ENCODE measurements around the gene LRIT3.

The LRIT3 gene

GRCh38 chr4:109847896-109848442 lies at the start of gene LRIT3:
Gene LRIT3, plus strand, starts transcription at chr4:109848107. Its CDS starts 95 bp downstream, at chr4:109848202.
- no peak for DNase-seq

- DNase-seq, result no peak
Measured at GRCh38 chr4:109798866-109799265, 49.0 kb upstream of the LRIT3 start.

- no peak for DNase-seq
Measured at GRCh38 chr4:109801099-109801789, 46.7 kb upstream of the LRIT3 start.

- DNase-seq, result no peak
Measured at GRCh38 chr4:109801895-109802319, 46.0 kb upstream of the LRIT3 start, which contains the start of gene CFI. Gene CFI, minus strand, starts transcription at chr4:109801999. Its CDS starts 28 bp downstream, at chr4:109801971.

- no peak for DNase-seq
Measured at GRCh38 chr4:109803924-109804571, 43.9 kb upstream of the LRIT3 start.

- no peak for DNase-seq
Measured at GRCh38 chr4:109809655-109810054, 38.3 kb upstream of the LRIT3 start.

GRCh38 chr4:109810552-109811387 lies 37.1 kb upstream of the LRIT3 start:
- no peak for DNase-seq

GRCh38 chr4:109811707-109812106 lies 36.2 kb upstream of the LRIT3 start:
- DNase-seq, result no peak

GRCh38 chr4:109815151-109816081 lies 32.5 kb upstream of the LRIT3 start, which contains the start of gene GAR1:
Gene GAR1, plus strand, starts transcription at chr4:109815762. Its CDS starts 403 bp downstream, at chr4:109816165.
- peak; percentile 81 for DNase-seq

GRCh38 chr4:109816082-109816442 lies 31.8 kb upstream of the LRIT3 start:
- DNase-seq, result peak; percentile 34

- no peak for DNase-seq
Measured at GRCh38 chr4:109816894-109817293, 31.0 kb upstream of the LRIT3 start.

- no peak for DNase-seq
Measured at GRCh38 chr4:109818268-109818667, 29.6 kb upstream of the LRIT3 start.

GRCh38 chr4:109820563-109820962 lies 27.3 kb upstream of the LRIT3 start:
- no peak for DNase-seq

GRCh38 chr4:109821185-109821584 lies 26.7 kb upstream of the LRIT3 start:
- DNase-seq, result no peak

- DNase-seq, result no peak
Measured at GRCh38 chr4:109826719-109827118, 21.2 kb upstream of the LRIT3 start.

- no peak for DNase-seq
Measured at GRCh38 chr4:109827672-109828071, 20.2 kb upstream of the LRIT3 start, which contains the start of gene RRH. Gene RRH, plus strand, starts transcription at chr4:109827972. Its CDS starts 56 bp downstream, at chr4:109828028.

- DNase-seq, result no peak
Measured at GRCh38 chr4:109833756-109834155, 14.2 kb upstream of the LRIT3 start.

GRCh38 chr4:109836985-109837384 lies 10.9 kb upstream of the LRIT3 start:
- DNase-seq, result no peak

GRCh38 chr4:109846395-109847098 lies 1.4 kb upstream of the LRIT3 start:
- no peak for DNase-seq

- no peak for DNase-seq
Measured at GRCh38 chr4:109848501-109848900, 594 bp downstream of the LRIT3 start.

GRCh38 chr4:109850601-109851000 lies 2.7 kb downstream of the LRIT3 start:
- DNase-seq, result no peak
